ENCODE data around the gene TEX51. TPM values are rescaled to one million over a fixed set of nuclear protein-coding genes. Genes with fewer than 3 reads are reported as not detected.

TEX51 gene
- total RNA-seq, 2 experiments from 2014 or later, result not detected

DNA sequence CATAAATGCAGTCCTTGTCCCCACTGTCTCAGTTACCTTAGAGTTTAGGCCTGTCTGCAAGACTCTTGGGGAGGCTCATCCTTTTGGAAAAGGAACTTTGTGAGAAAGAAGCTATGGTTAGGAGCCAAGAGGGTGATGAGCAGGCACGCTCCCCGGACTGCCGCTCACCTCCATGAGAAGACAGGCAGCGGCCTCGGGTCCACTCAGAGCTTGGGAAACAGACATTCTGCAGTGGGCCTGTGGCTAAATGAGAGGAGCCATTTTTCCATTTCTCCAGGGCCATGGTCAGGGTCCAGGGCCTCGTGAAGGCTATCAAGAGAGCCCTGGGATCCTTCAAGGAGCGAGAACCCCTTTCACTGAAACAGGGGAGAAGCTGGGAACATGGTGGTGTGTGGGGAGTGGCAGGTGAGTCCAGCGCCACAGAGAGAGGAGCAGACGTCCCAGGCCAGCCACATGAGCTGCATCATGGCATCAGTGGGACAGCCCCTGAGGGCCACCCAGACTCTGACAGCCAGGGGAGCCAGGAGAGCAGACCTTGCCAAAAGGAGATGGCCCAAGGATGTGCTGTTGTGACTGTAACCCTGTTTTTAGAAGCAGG lies 4.0 kb upstream of the TEX51 start:
- Mint-ChIP-seq H3K4me3 (no peak overlapping the region), H3K27me3 (peaks cover 5% of the 10 kb centered on the region), H3K9me3 (ENCODE audit: low read depth) (peaks cover 2% of the 10 kb centered on the region), H3K27ac (no peak overlapping the region), H3K36me3 (ENCODE audit: low read depth) (no peaks in the 10 kb centered on the region), H3K4me1 (no peaks in the 10 kb centered on the region)
- POLR2A ChIA-PET, result no interaction called here
- ATAC-seq (no peak), DNase-seq (no peak)
- CTCF ChIA-PET, result interaction anchor here (1.7 kb wide), 1 partner anchor 11 kb away, joined by 4 read pairs; no protein-coding TSS in a partner anchor
- intact Hi-C loops (cut with DNase I, micrococcal nuclease), result no loop called here

DNA sequence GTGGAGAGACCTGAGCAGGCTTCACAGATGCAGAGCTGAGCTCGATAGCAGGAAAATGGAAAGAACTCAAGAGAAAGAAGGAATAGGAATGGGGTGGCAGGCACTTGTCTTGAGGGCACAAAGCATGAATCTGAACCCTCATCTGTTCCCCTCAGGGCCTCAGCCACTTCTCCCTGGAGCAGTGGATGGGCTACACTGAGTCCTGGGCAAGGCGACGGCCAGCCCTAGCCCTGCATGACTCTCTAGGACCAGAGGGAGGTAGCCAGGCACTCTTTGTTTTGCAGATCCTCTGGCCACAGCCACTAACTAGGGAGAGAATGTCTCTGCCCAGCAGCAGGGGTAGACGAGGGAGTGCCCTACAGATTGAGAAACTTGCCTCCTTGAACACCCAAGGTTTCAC lies 3.4 kb upstream of the TEX51 start:
- no peaks in the 10 kb centered on the region for H3K4me1 Mint-ChIP-seq
- H3K27ac Mint-ChIP-seq, result no peak overlapping the region
- CTCF ChIA-PET, result no interaction called here
- H3K27me3 Mint-ChIP-seq, result peaks cover 5% of the 10 kb centered on the region
- intact Hi-C loops (cut with DNase I, micrococcal nuclease), result no loop called here
- no peak overlapping the region for H3K4me3 Mint-ChIP-seq
- H3K36me3 Mint-ChIP-seq (ENCODE audit: low read depth), result no peaks in the 10 kb centered on the region
- DNase-seq (no peak), ATAC-seq (no peak)
- POLR2A ChIA-PET, result no interaction called here
- H3K9me3 Mint-ChIP-seq (ENCODE audit: low read depth), result peaks cover 2% of the 10 kb centered on the region

DNA sequence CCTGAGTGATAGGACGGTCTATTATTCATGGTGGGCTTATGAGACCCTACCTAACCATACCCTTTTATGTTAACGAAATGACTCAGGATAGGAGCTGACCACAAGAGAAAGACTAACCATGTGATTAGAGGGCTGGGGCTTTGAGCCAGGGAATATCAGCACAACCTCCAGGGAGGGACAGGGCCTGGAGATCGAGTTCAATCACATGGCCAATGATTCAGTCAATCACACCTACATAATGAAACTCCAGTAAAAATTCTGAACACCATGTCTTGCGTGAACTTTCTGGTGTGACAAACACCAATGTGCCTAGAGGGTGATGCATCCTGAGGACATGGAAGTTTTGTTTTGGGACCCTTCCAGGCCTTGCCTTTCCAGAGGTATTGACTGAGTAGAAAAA lies 2.2 kb upstream of the TEX51 start:
- POLR2A ChIA-PET, result no interaction called here

DNA sequence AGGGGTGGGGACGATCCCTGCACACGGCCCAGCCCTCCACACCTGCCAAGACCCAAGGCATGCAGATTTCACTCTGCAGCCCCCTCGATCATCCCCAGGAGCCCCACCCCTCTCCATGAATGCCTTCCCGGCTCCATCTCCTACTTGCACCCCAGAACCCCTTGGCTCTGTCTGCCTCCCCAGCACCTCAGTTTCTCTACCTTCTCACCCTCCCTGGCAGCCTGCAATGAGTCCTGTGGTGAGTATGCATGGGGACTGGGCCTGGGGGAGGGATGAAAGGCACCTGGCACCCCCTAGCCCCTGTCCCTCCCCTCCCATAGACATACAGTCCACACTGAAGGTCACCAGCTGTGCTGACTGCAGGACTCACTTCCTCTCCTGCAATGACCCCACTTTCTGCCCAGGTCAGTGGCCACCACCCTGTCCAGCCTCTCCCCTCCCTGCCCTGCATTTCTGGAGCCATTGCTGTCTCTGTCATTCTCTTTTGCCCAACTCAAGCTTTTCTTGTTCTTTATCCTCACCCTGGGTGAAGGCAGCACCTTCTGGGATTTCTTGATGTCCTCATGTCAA lies 1.0 kb downstream of the TEX51 start:
- no peak for DNase-seq
- peaks cover 2% of the 10 kb centered on the region for H3K9me3 Mint-ChIP-seq (ENCODE audit: low read depth)
- no peaks in the 10 kb centered on the region for H3K4me1 Mint-ChIP-seq
- H3K27me3 Mint-ChIP-seq, result peaks cover 13% of the 10 kb centered on the region
- intact Hi-C loops (cut with DNase I, micrococcal nuclease), result no loop called here
- POLR2A ChIA-PET, result no interaction called here
- CTCF ChIA-PET, result no interaction called here
- ATAC-seq, result no peak
- H3K27ac Mint-ChIP-seq, result no peak overlapping the region
- H3K36me3 Mint-ChIP-seq (ENCODE audit: low read depth), result no peaks in the 10 kb centered on the region
- H3K4me3 Mint-ChIP-seq, result no peak overlapping the region

More for the DNA sequence above, 2.2 kb upstream of the TEX51 start:
- DNase-seq (no peak), ATAC-seq (no peak)
- Mint-ChIP-seq H3K4me3 (no peak overlapping the region), H3K27ac (no peak overlapping the region), H3K9me3 (ENCODE audit: low read depth) (peaks cover 2% of the 10 kb centered on the region), H3K4me1 (no peaks in the 10 kb centered on the region), H3K27me3 (peaks cover 11% of the 10 kb centered on the region), H3K36me3 (ENCODE audit: low read depth) (no peaks in the 10 kb centered on the region)
- CTCF ChIA-PET, result no interaction called here
- intact Hi-C loops (cut with DNase I, micrococcal nuclease), result no loop called here

DNA sequence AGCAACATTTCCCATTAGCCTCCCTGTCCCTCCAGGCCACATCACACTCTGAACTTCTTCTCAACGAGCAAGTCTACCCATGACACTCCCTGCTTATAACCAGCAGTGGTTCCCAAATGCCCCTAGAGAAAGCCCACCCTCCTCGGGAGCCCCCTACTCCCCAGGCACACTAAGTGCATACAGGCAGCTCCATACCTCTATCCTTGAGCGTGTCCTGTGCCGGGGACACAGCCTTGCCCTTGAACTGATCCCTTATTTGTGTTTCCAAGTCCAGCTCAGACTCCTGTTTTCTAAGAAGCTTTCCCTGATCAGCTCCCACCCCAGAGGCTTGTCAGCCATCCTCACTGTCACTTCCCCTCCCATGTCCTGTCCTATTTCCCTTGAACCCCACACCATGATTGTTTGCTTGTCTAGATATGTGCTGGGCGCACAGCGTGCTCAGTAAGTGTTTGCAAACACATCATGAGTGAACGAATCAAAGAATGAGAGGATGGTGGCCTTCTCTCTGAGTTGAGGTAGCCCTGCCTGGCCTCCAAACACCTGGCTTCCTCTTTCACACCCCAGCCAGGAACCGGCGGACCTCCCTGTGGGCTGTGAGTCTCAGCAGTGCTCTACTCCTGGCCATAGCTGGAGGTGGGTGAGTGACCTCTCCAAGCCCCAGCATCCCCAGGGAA lies 2.1 kb downstream of the TEX51 start:
- peaks cover 2% of the 10 kb centered on the region for H3K9me3 Mint-ChIP-seq (ENCODE audit: low read depth)

DNA sequence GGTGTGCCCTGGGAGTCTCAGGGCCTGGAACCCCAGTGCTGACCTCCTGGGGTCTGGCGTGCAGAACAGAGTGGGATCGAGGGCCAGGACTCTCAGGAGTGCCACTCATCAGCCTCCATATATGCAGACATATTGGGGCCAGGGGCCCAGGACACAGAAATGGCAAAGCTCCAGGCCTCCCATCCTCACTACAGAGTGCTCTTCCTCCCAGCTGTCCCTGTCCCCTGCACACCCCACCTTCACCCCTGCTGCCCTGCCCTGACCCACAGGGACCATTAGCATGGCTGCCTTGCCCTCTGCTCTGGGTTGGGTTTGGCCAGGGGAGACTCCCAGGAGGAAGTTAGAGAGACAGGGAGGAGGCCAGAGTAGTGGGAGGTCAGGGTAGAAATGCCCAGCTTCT lies 2.8 kb downstream of the TEX51 start:
- Mint-ChIP-seq H3K4me1 (no peaks in the 10 kb centered on the region), H3K27me3 (peaks cover 13% of the 10 kb centered on the region), H3K9me3 (ENCODE audit: low read depth) (peaks cover 2% of the 10 kb centered on the region), H3K27ac (no peak overlapping the region), H3K36me3 (ENCODE audit: low read depth) (no peaks in the 10 kb centered on the region), H3K4me3 (no peak overlapping the region)
- intact Hi-C loops (cut with DNase I, micrococcal nuclease), result no loop called here
- POLR2A ChIA-PET, result no interaction called here
- CTCF ChIA-PET, result no interaction called here
- no peak for ATAC-seq
- DNase-seq, result no peak

More for the DNA sequence above, 2.1 kb downstream of the TEX51 start:
- Mint-ChIP-seq H3K4me1 (no peaks in the 10 kb centered on the region), H3K4me3 (no peak overlapping the region), H3K36me3 (ENCODE audit: low read depth) (no peaks in the 10 kb centered on the region), H3K27ac (no peak overlapping the region), H3K27me3 (peaks cover 13% of the 10 kb centered on the region)
- ChIA-PET CTCF (no interaction called here), POLR2A (no interaction called here)
- DNase-seq (no peak), ATAC-seq (no peak)
- intact Hi-C loops (cut with DNase I, micrococcal nuclease), result no loop called here

DNA sequence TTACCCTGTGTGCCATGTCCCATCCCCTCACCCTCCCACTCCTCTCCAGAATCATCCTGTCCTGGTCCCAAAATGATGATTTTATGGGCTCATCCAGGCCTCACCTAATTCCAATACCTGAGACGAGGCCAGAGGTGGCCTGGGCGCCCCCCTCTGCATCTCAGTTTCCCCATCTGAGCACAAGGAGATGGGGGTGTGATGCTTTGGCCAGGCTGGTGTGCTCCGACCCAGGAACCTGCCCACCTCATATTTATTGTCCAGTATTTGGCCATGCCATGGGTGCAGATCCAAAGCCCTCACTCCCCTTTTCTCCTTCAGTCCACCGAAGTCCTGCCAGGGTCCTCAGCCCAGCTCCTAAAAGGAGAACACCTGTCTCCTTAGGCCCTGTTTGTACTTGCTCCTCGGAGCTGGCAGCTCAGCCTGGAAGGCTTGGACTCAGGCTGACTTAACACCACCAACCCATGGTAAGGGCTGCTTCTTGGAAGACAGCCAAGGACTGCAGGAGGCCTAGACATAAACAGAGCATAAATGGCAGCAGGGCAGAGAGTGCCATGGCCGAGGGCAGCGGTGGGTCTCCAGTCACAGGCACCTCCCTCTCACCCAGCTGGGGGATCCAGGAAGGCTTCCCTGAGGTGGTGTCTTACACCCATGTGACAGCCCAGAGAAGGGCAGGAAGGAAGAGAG lies 3.6 kb downstream of the TEX51 start:
- intact Hi-C loops (cut with DNase I, micrococcal nuclease), result no loop called here
- Mint-ChIP-seq H3K4me3 (no peak overlapping the region), H3K36me3 (ENCODE audit: low read depth) (no peaks in the 10 kb centered on the region), H3K27ac (no peak overlapping the region), H3K27me3 (peaks cover 13% of the 10 kb centered on the region), H3K9me3 (ENCODE audit: low read depth) (peaks cover 2% of the 10 kb centered on the region), H3K4me1 (no peaks in the 10 kb centered on the region)
- ChIA-PET CTCF (no interaction called here), POLR2A (no interaction called here)
- DNase-seq (no peak), ATAC-seq (no peak)

DNA sequence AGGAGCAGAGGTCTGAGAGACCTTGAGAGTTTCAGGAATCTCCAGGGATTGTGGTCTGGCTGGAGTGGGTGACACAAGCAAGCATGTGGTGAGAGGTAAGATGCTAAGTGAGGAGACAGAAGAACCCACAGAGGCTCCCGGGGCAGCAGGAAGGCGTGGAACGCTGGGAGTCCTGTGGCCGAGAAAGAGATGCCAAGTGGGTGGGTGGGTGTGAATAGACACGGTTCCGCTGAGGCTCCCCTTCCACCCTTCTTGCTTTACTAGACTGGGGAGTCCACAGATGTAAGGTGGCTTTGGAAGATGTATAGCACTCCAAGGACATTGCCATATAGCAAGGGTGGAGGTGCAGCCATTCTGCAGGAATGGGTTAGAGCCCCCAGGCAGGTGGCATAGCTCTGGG lies 4.2 kb downstream of the TEX51 start:
- H3K27me3 Mint-ChIP-seq, result peaks cover 13% of the 10 kb centered on the region

DNA sequence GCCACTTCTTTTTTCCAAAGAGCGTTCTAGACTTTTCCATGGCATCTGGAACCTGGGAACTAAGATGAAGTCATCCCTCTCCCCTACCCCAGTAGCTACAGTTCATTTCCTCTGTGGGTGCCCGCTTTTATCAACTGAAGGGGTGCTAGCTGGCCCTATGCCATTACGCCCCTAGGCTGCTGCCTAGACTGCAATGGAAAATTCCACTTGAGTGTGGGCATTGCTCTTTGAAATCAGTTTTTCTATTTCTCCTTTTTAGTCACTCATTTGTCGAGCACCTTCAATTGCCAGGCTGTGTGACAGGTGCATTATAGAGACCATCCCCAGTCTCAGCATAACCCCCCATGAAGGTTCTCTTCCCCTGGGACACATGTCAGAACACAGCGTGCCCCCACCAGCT lies 7.3 kb downstream of the TEX51 start:
- Mint-ChIP-seq H3K27ac (no peak overlapping the region), H3K36me3 (ENCODE audit: low read depth) (no peaks in the 10 kb centered on the region), H3K4me3 (no peak overlapping the region), H3K27me3 (peaks cover 7% of the 10 kb centered on the region), H3K9me3 (ENCODE audit: low read depth) (no peaks in the 10 kb centered on the region), H3K4me1 (no peaks in the 10 kb centered on the region)
- no peak for ATAC-seq
- intact Hi-C loops (cut with DNase I, micrococcal nuclease), result no loop called here
- ChIA-PET CTCF (no interaction called here), POLR2A (no interaction called here)
- no peak for DNase-seq

More for the DNA sequence above, 4.2 kb downstream of the TEX51 start:
- CTCF ChIA-PET, result no interaction called here
- Mint-ChIP-seq H3K4me1 (no peaks in the 10 kb centered on the region), H3K9me3 (ENCODE audit: low read depth) (peaks cover 1% of the 10 kb centered on the region), H3K27ac (no peak overlapping the region), H3K36me3 (ENCODE audit: low read depth) (no peaks in the 10 kb centered on the region), H3K4me3 (no peak overlapping the region)
- ATAC-seq (no peak), DNase-seq (no peak)
- intact Hi-C loops (cut with DNase I, micrococcal nuclease), result no loop called here
- POLR2A ChIA-PET, result no interaction called here

DNA sequence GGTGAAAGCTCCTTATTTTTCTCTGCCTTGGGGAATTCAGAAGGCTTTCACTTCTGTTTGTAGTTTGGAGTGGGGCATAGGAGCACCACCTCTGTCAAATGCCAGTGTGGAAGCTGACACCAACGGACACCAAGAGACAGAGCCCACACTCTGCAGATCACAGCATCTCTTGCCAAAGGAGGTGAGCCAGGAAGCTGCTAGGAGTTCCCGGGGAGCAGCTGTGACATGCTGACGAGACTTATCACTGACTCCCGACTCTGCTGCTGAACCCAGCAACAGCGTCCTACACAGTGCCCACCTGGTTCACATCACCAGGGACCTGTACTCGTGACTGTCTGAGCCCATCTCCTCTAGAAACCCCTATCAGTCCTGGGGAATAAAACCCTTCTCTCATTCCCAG lies 8.1 kb downstream of the TEX51 start:
- Mint-ChIP-seq H3K4me1 (no peaks in the 10 kb centered on the region), H3K9me3 (ENCODE audit: low read depth) (no peaks in the 10 kb centered on the region)

DNA sequence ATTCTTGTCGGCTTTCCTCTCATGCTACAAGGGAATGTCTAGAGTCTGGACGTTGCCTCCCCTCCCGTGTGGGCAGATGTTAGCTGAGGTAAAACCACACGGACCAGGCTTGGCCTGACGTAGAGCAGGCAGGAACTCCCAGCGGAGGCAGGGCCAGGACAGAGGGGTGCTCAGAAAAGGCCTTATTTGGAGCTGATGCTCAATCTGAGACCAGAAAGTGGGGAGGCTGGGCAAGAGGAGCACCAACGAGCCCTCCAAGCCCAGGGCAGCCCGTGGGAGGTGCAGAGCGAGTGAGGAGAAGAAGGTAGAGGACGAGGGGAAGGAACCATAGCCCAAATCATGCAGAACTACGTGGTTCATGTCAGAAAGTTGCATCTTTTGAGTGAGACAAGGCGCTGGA lies 9.0 kb downstream of the TEX51 start:
- no peak for ATAC-seq
- no peak for DNase-seq
- H3K4me1 Mint-ChIP-seq, result no peaks in the 10 kb centered on the region
- no peaks in the 10 kb centered on the region for H3K36me3 Mint-ChIP-seq (ENCODE audit: low read depth)
- POLR2A ChIA-PET, result no interaction called here
- CTCF ChIA-PET, result no interaction called here
- H3K4me3 Mint-ChIP-seq, result no peak overlapping the region
- H3K27ac Mint-ChIP-seq, result no peak overlapping the region
- peaks cover 4% of the 10 kb centered on the region for H3K27me3 Mint-ChIP-seq
- intact Hi-C loops (cut with DNase I, micrococcal nuclease), result no loop called here
- no peaks in the 10 kb centered on the region for H3K9me3 Mint-ChIP-seq (ENCODE audit: low read depth)

More for the DNA sequence above, 8.1 kb downstream of the TEX51 start:
- Mint-ChIP-seq H3K27me3 (peaks cover 7% of the 10 kb centered on the region), H3K4me3 (no peak overlapping the region), H3K36me3 (ENCODE audit: low read depth) (no peaks in the 10 kb centered on the region), H3K27ac (no peak overlapping the region)
- POLR2A ChIA-PET, result interaction anchor here (0.6 kb wide), 1 partner anchor 84 kb away, joined by 3 read pairs; no protein-coding TSS in a partner anchor
- intact Hi-C loops (cut with DNase I, micrococcal nuclease), result no loop called here
- DNase-seq (no peak), ATAC-seq (no peak)
- CTCF ChIA-PET, result no interaction called here

DNA sequence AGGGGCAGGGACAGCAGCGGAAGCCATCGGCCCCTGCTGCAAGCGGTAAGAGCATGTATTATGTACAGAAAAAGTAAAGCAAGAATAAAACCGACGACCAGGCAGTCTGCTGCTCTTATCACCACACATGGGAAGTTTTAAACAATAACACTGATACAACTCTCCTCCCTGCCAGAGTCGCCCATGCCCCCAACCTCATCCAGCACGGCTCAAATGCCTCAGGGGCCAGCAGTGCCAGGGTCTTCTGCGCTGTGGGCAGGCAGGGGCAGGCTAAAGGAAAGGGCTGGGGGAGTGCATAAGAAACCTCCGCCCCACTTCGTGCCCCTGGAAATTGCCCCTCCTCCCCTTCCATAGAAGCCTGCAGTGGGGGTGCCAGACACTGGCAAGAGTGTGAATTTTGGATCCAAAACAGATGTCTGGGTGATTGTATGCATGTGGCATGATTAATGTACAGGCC lies 10.1 kb downstream of the TEX51 start:
- intact Hi-C loops (cut with DNase I, micrococcal nuclease), result no loop called here
- DNase-seq (no peak), ATAC-seq (no peak)

More for the DNA sequence above, 10.1 kb downstream of the TEX51 start:
- Mint-ChIP-seq H3K4me1 (no peaks in the 10 kb centered on the region), H3K36me3 (ENCODE audit: low read depth) (no peaks in the 10 kb centered on the region), H3K4me3 (no peak overlapping the region), H3K27me3 (peaks cover 4% of the 10 kb centered on the region), H3K27ac (no peak overlapping the region), H3K9me3 (ENCODE audit: low read depth) (no peaks in the 10 kb centered on the region)
- POLR2A ChIA-PET, result no interaction called here
- CTCF ChIA-PET, result interaction anchor here (0.7 kb wide), 1 partner anchor 33 kb away, joined by 3 read pairs; no protein-coding TSS in a partner anchor
